HCEC 1CT (cell line): Measurements from ENCODE around the gene PKP3.
"Not testable (repeated sequence)": the region's sequence is repeated elsewhere in the genome, so short reads cannot be mapped to it uniquely, and the experiment has no call there.

ENCODE experiments used
- DNase-seq: peaks from one replicate; pipeline ENCODE4 v3.0.0-alpha.2; 2017

Gene PKP3

DNA sequence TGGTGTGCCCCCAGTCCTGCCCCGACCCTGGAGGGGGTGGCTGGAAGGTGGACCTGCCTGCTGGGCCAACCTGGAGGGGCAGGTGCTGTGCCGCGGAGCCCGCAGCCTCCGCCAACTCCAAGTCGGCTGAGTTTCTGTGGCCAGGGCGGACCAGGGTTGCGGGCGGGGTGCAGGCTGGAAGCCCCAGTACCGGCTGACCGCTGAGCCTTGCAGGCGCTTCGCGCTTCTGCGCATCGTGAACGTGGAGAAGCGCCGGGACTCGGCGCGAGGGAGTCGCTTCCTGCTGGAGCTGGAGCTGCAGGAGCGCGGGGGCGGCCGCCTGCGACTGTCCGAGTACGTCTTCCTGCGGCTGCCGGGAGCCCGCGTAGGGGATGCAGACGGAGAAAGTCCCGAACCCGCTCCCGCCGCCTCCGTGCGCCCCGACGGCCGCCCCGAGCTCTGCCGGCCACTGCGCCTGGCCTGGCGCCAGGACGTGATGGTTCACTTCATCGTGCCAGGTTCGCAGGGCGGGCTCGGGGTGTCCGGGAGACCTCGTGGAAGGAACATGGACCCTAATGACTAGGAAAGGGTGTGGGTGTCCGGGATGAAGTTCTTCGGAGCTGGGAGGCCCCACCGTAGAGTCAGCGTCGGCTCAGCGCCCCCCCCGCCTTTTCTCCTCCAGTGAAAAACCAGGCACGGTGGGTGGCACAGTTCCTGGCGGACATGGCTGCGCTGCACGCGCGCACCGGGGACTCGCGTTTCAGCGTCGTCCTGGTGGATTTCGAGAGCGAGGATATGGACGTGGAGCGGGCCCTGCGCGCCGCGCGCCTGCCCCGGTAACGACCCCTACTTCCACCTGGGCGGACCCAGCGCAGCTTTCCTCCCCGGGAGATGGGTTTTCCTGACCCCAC is 14.6 kb upstream of the PKP3 start:
- DNase-seq, result no peak

DNA sequence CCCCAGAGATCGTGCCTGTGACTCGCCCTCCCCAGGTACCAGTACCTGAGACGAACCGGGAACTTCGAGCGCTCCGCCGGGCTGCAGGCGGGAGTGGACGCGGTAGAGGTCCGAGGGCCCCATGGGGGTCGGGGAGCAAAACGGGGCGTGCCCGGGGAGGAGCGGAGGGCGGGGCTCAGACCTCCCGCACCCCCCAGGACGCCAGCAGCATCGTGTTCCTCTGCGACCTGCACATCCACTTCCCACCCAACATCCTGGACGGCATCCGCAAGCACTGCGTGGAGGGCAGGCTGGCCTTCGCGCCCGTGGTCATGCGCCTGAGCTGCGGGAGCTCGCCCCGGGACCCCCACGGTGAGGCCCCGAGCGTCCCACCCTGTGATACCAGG is 13.9 kb upstream of the PKP3 start:
- no peak for DNase-seq

DNA sequence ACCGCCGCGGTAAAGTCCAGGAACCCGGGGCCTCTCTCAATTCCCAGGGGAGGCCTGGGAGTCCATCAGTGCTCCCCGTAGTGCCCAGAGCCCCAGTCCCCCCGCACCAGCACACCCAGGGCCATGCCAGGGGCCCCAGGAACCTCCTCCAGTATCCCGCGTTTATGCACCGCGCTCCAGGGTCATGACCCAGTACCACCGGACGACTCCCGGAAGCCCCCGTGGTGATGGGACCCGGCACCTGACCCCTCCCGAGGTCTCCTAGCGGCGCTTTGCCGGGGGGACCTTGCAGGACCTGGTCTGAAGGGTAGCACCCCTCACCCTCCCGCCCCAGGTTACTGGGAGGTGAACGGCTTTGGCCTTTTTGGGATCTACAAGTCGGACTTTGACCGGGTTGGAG is 13.5 kb upstream of the PKP3 start:
- DNase-seq, result no peak

DNA sequence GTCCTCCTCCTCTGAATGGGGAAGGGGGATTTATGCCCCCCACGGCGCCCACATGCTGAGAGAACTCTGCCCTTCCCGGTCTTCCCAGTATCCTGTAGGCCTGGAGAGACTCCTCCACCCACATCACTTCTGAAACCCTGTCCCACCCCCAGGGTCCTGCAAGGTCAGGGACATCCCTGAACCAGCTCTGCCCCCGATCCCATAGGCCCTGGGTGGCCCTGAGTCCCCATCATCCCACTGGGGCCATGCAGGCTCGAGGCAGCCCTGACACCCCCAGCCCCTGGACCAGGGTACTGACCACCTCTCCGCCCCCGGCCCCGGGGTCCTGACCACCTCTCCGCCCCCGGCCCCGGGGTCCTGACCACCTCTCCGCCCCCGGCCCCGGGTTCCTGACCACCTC is 13.0 kb upstream of the PKP3 start:
- no peak for DNase-seq

DNA sequence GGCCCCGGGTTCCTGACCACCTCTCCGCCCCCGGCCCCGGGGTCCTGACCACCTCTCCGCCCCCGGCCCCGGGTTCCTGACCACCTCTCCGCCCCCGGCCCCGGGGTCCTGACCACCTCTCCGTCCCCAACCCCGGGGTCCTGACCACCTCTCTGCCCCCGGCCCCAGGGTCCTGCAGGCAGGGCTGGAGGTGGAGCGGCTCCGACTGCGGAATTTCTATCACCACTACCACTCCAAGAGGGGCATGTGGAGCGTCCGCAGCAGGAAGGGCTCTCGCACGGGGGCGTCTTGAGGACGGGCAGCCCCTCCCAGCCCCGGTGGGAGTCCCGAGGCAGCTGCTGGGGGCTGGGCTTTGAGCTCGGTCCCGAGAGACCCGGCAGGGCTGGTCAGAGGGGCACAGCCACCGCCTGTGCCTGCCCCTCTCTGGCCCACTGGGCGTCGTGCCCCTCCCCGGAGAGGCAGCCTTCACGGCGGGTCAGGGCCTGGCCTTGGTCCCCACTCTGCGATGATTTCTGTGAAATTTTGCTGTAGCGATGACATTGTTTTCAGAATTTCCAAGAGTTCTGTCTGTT is 12.4 kb upstream of the PKP3 start:
- no peak for DNase-seq

DNA sequence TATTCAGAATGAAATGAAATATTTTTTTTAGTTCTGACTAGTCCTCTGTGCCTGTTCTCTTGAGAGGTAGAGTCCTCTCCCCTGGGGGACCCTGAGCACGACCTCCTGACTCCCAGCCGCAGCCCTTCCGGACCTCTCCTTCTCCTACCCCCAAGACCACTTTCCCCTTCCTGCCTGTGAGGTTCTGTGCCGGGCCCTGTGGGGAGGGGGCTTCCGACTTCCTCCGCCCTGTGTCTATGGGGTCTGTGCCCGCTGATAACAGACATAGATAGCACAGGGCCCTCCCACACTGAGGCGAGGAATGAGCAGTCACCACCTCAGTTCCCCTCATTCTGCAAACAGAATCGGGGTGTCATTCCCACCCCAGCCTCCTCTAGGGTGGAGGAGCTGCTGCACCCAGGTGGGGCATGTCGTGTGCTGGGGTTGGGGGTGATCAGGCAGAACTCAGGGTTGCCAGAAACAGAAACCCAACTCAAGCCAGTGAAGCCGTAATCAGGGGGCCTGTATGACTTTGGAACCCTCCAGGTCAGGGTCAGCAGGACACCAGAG is 11.9 kb upstream of the PKP3 start:
- no peak for DNase-seq

DNA sequence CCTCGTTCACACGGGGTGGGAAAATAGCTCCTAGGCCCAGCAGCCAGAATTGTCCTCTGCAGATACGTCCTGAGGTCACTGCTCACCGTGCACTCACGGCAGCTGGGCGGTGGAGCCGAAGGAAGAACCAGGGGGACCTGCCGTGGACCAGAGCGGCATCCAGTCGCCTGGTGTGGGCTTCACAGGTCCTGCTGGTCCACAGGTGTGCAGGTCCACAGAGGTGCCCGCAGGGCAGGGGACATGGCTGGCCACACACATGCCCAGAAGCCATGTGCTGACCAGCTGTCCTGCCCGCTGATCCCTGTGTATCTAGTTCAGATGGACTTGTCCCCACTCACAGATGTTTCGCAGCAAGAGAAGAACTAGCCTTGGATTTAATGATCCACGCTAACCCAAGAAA is 10.6 kb upstream of the PKP3 start:
- no peak for DNase-seq

DNA sequence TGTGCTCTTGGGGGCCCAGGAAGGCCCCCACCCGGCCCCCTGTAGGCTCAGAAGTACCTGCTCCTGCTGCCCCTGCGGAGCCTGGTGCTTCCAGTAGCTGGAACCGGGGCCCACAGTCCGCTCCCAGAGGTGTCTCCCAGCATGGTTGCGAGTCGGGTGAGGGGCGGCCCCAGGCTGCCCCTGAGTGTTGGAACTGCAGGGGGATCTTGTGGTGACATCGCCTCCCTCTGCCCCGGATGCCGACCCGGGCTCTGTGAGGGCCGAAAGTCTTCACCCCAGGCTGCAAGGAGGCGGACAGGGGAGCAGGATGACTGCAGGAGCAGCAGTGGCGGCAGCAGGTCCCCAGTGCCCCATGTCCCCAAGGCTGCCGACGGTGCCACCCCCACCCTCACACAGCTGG is 9.5 kb upstream of the PKP3 start:
- no peak for DNase-seq

DNA sequence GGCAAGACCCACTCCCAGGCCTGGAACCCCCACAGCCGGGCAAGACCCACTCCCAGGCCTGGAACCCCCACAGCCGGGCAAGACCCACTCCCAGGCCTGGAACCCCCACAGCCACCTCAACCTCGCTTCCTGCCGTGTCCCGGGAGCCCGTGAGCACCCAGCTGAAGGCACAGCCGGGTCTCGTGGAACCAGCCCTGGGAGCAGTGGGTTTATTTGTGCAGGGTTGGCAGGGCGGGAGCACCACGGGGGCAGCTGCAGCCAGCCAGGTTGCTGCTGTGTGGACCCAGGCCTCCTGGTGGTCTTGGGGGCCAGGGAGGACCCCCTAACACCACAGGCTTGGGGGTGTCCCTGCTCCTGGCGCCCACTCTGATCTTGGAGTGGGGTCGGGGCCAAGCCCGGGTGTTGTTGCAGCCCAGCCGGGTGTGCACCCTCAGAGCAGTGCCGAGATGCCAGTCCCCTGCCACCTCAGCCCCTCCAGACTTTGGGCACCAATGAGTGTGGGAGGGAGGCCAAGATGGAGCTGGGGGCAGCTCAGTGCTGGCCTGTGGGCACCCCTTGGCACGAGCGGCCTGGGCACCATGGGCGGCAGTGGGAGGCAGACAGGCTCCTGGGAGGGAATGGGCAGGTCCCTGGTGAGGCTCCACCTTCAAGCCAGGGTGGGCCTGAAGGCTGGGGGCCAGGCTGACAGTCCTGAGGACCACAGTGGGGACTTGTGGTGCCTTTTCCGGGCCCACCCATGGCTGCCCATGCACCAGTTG is 8.2 kb upstream of the PKP3 start:
- DNase-seq, result no peak

DNA sequence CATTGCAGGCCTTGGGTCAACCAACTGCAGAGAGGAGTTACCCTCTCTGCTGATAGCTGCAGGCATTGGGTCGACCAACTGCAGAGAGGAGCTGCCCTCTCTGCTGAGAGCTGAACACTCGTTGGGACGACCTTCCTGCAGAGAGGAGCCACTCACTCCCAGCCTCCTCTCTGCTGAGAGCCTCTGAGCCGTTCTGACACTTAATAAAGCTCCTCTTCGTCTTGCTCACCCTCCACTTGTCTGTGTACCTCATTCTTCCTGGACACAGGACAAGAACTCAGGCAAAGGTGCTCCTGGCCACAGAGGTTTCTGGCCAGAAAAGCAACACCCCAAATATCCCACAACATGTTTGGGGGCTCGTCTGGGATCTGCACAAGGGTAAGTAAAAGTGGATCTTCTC is 7.5 kb upstream of the PKP3 start:
- DNase-seq, result no peak

DNA sequence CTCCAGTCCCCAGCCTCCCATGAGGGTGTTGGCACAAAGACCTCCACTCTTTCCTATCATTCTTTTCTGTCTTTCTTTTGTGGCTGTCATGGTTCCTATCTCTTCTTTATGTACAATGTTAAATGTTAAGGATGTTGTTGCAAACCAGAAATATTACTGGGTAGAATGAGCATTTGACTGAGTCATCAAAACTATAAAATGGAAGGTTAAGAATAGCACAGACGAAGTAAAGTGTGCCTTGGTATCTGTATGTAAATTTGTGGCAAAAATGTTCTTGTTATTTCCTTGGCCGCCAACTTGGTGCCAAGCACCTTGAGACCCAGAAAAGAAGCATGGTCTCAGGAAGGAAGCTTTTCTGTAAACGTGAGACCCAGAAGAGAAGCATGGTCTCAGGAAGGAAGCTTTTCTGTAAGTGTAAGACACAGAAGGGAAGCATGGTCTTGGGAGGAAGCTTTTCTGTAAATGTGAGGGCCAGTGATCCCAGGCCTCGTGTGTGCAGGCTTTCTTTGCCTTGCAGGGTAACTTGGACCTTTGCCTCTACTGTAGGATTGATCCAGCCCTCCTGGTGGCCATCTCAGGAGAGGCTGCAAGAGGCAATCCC is 6.7 kb upstream of the PKP3 start:
- DNase-seq, result no peak

DNA sequence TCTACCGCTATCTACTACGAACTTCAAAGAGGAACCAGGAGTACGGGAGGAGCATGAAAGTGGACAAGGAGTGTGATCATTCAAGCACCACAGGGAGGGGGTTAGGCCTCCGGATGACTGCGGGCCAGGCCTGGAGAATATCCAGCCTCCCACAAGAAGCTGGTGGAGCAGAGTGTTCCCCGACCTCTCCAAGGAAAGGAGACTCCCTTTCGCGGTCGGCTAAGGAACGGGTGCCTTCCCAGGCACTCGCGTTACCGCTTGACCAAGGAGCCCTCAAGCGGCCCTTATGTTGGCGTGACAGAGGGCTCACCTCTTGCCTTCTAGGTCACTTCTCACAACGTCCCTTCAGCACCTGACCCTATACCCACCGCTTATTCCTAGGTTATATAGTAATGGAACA is 4.6 kb upstream of the PKP3 start:
- not testable (repeated sequence) for DNase-seq

DNA sequence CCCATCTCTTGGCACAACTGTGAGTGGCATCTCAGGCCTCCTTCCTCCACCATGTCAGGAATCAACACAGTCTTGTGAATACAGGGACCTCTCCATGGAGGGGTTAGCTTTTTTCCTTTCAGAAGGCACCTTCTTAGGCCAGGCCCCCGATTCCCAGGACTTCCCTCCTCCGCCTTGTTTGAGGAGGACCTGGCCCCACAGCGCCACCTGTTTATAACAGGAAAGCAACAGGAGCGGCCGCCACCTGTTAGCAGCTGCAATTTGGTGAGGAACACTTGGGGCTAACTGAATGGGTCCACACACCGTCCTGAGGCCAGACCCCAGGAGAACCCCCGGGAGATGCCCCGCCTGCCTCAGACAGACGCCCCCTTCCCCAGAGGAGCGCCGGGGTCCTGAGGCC is 3.8 kb upstream of the PKP3 start:
- no peak for DNase-seq

DNA sequence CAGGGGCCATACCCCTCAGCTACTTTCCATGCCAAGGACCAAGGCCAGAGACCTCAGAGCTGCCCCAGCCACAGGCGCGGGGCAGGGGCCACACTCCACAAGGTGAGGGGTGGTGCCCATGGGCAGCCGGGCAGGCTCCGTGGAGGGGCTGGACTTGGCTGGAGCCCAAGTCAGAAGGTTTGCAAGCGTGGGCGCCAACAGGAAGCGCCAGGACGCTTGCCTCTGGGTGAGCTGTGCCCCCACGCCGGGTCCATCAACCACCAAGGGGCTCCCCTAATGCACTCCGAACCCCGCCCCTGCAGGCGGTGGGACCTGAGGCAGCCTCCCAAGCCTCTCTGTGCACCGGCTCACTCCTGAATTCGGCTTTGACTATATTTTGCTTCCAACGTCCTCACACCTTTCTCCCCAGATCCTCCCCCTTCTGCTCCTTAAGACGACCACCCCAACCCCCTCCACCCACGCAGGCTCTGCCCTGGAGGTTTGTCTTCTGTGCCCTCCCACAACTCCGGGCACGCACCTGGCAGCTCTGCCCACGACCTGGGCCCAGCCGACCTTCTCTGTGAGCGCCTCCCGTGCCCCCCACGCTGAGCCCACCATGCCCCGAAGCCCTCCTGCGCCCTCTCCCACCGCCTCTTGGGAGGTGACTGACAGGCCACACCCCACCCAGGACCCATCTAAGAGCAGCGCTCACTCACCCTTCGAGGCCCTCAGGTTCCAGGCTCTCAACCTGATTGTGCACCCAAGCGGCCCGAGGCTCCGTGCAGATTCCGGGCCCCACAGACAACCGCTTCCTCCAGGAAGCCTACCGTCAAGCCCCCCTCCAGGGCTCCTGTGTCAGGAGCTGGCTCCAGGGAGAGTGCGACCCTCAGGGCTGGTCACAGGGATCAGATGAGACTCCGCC is 2.6 kb upstream of the PKP3 start:
- no peak for DNase-seq

DNA sequence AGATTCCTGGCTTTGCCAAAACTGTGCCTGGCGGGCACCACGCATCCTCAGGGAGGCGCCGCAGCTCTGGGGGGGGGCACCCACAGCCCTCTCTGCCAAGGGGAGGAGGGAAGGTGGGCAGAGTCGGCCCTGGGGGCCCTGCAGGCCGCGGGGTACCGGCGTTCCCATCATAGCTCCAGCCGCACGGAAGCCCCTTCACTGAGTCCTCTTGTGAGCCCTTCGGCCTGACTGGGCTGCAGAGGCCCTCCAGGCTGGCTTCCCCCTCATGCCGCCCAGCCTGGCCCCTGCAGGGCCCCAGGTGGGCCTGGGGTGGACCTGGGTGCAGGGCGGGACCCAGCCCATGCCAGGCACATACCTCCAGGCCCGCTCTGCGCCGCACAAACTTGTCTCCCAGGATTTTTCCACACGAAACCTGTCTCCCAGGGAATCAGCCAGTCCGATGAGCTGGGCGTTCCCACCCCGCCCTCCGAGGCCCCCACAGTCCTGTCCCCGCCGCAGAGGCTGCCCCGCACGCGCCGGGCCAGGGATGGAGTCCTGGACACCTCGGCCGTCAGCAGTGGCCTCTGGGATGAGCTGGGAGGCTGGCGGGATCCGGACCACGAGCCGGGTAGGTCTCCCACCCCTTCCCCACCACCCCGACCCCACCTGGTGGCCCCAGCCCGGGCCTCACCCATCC is 1.8 kb upstream of the PKP3 start:
- no peak for DNase-seq

DNA sequence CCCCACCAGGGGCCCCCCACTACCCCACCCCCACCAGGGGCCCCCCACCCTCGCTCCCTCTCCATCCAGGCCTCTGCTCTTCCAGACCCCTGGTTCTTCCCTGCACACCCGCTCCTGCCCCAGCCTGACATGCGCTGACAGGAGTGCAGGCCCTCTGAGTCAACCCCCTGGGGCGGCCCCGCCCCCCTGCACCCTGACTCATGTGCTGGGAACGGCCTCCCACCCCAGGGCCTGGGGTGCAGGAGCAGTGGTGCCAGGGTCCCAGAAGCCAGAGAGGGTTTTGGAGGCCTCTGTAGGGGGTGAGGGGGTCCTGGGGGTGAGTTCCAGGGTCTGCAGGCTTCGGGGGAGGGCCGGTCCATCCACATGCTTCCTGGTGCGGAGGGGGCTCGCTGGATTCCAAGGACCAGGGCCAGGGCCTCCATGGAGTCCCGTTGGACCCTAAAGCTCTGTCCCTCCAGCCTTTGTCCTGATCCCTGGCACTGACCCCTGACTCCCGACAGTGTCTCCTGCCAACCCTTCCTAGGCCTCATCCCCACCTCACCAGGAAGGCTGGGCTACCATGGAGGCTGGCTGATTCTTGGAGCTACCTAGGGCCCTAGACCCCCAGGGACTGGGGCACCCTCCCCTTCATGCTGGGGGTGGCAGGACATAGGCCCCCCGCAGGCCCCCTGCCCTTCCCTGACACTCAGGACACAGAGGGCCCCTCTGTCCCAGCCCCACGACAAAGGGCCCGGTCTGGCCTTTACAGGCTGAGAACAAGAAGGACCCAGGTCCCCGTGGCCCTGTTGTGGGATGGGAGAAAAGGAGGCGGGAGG is 583 bp upstream of the PKP3 start:
- peak; percentile 75 for DNase-seq

DNA sequence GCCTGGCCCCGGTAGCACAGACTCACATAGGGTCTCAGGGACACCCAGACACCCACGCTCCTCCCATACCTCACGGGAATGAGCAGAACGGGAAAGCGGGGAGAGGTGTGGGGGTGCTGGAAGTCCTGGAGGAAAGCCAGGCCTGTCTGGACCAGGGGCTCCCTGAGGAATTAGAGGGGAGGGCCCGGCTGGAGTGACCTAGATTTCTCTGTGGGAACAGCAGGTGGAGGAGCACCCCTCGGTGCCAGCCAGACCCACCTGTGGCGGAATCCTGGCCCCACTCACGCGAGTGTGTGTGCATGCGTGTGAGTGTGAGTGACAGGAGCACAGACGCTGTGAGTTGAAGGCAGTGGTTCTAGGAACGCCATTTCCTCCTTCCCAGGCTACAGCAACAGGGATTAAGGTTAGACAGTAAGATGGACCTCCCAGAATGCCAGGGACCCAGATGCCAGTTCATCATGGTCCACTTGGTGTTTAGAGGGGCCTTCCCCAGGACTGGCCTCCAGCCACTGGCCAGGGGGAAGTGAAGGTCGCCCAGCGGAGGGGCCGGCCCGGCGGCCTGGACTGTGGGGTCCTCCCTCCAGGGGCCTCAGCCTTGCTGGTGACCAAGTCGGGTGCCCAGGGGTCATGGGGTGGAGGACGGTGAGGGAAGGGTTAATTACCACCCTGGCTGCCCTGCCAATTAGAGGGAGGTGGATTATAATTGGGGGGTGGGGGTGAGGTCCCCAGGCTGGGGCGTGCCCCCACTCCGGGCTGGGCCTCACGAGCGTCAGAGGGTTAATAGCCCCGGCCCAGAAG is 1.0 kb downstream of the PKP3 start:
- DNase-seq, result no peak

DNA sequence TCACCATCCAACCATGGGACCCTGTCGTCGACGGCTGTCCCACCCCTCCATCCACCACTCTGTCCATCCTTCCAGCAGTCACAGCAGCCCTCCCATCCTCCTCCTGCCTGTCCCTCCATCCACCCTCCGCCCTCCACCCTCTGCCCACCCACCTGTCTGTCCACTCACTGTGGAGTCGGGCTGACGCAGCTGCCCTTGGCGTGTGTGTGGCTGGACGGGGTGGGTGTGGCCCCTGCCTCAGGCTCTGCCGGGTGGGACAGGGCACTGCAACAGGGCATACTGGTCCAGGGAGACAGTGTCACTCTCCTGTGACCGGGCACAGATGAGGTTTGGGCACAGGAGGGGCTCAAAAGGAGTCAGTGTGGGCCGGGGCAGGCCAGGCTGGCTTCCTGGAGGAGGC is 1.9 kb downstream of the PKP3 start:
- DNase-seq, result no peak

DNA sequence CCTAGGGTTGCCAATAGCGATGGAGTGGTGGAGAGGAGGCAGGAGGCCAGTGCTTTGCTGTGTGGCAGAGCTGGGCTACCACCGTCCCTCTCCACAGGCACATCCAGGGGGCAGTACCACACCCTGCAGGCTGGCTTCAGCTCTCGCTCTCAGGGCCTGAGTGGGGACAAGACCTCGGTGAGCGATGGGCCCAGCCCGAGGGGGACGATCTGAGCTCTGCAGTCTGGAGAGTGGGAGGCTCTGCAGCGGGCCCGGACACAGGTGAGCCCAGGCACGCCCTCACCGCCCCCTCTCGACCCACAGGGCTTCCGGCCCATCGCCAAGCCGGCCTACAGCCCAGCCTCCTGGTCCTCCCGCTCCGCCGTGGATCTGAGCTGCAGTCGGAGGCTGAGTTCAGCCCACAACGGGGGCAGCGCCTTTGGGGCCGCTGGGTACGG is 2.5 kb downstream of the PKP3 start:
- peak; percentile 50 for DNase-seq
